Stimulated activated CD4-positive, alpha-beta T cell treated with anti-CD3 and anti-CD28 coated beads, TNF-alpha, amount 100 ng/mL, for 24 hours (primary cell): ENCODE data around the gene PNMT.

Experiments
- DNase-seq, 3 experiments: peaks; one replicate each; pipeline ENCODE4 v3.0.0-alpha.2; 2020; ENCODE audit warnings: low read depth in 3 of 3

The PNMT gene, protein sequence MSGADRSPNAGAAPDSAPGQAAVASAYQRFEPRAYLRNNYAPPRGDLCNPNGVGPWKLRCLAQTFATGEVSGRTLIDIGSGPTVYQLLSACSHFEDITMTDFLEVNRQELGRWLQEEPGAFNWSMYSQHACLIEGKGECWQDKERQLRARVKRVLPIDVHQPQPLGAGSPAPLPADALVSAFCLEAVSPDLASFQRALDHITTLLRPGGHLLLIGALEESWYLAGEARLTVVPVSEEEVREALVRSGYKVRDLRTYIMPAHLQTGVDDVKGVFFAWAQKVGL

DNA sequence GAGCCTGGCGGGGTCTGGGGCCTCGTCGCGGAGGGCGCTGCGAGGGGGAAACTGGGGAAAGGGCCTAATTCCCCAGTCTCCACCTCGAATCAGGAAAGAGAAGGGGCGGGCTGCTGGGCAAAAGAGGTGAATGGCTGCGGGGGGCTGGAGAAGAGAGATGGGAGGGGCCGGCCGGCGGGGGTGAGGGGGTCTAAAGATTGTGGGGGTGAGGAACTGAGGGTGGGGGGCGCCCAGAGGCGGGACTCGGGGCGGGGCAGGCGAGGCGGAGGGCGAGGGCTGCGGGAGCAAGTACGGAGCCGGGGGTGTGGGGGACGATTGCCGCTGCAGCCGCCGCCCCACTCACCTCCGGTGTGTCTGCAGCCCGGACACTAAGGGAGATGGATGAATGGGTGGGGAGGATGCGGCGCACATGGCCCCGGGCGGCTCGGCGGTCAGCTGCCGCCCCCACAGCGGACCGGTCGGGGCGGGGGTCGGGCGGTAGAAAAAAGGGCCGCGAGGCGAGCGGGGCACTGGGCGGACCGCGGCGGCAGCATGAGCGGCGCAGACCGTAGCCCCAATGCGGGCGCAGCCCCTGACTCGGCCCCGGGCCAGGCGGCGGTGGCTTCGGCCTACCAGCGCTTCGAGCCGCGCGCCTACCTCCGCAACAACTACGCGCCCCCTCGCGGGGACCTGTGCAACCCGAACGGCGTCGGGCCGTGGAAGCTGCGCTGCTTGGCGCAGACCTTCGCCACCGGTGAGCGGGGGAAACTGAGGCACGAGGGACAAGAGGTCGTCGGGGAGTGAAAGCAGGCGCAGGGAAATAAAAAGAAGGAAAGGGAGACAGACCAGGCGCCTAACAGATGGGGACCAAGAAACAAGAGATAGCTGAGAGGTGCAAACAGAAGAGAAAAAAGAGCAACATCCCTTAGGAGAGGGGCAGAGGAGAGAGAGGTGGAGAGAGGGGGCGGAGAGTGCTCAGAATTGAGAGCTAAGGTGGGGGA is at the start of gene PNMT:
TSS of gene PNMT (plus strand) at position 509 of the 980 bp plus-strand sequence. CDS start at position 532, 23 bp downstream.
- peak; percentile 40 to 75 (median 46) for DNase-seq

DNA sequence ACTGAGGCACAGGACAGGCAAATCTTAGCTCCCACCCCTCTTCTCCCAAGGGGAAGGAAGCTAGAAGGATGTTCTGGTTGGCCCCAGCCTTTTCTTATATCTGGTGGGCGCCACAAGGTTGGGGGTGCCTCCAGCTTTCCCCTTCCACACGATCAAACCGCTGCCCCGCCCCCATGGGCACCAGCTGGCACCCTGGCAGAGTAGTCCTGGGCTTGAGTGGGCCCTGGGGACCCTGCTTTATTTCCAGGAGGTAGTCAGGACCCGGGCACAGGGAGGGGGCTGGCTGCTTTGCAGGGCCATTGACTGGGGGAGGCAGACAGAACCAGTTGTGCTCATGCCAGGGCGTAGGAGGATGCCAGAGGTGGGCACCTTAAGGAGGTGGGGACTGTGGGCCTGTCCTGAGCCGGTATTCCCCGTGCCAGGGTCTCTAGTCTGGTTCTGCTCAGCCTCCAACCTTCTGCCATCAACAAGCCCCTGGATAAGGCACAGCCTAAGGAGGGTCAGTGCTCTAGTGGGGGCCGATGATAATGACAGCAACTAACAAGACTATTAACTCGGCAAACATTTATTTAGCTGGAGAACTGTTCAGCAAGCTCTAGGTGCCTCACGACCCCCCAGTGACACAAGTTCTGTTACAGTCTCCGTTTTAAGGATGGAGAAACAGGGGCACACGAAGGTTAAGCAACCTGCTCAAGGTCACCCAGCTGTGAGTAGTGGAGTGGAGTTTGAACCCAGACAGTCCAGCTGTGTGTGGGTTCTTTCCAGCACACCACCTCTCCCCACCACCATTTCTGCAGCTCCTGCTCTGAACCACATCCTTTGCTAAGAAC is 49.1 kb upstream of the PNMT start:
- DNase-seq = no peak

DNA sequence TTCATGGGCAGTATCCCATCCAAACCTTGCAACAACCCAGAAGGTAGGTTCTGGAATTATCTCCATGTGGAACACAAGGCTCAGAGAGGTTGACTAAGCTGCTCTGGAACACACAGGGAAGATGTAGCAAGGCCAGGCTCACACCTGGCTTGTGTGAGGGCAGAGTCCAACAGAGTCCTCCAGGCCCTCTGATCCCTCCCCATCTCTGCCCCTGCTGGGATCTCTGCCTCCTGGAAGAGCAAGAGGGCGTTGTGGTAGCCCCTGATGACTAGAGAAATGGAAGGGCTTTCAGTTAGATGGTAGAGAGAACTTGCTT is 48.5 kb upstream of the PNMT start:
- DNase-seq = no peak

DNA sequence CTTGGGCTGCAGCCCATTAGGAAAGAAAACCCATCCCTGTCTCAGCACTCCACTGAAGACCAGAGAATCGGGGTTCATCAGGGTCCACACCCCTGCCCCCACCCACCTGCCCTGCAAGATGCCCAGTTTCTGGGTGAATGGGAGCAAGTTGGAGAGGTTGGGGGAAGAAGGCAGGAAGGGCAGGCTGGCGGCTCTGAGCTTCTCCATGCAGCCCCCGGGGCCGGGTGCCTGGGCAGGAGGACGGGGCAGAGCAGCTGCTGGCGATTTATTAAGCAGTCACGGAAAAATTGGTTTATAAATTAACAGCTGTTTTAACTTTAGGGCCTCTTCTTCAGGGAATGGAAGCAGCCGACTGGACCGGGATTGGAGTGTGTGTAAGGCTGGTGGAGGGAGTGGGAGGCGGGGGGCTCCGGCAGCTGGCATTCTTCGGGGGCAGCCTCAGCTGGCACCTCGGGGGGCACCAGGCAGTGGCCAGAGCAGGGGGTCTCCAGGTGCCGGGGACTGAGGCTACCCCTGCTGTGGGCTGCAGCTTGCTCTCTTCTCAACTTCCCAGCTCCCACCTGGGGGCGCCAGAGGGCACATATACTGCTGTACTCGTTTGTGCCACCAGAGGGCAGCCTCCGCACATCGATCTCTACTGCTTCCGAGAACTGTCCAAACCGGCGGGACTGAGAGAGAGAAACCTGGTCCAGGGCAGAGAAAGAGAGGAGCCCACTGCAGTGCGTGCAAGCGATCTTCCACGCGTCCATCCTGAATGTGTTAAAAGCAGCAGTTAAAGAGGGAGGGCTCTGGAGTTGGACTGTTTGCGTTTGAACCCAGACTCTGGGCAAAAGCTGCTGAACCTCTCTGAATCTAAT is 46.5 kb upstream of the PNMT start:
- peak; percentile 79 to 85 (median 84) for DNase-seq

DNA sequence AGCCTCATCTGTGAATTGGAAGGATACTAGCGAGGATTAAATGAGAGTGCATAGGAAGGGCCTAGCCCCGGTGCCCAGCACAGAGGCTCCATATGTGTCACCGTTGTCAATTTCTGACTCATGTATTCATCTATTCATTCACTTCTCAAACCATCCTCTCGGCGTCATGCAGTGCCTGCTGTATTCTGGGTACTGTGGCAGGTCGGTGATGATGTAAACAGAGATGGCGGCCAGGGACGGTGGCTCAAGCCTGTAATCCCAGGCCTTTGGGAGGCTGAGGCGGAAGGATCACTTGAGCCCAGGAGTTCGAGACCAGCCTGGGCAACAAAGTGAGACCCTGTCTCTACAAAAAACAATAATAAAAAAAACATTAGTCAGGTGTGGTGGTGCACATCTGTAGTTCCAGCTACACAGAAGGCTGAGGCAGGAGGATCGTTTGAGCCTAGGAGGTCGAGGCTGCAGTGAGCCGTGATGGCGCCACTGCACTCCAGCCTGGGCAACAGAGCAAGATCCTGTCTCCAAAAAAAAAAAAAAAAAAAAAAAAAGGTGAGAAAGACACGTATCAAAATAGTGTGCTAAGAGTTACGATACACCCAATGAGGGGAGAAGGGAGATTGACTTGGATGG is 45.8 kb upstream of the PNMT start:
- DNase-seq = peak in 1 of 3 experiments; percentile 37

DNA sequence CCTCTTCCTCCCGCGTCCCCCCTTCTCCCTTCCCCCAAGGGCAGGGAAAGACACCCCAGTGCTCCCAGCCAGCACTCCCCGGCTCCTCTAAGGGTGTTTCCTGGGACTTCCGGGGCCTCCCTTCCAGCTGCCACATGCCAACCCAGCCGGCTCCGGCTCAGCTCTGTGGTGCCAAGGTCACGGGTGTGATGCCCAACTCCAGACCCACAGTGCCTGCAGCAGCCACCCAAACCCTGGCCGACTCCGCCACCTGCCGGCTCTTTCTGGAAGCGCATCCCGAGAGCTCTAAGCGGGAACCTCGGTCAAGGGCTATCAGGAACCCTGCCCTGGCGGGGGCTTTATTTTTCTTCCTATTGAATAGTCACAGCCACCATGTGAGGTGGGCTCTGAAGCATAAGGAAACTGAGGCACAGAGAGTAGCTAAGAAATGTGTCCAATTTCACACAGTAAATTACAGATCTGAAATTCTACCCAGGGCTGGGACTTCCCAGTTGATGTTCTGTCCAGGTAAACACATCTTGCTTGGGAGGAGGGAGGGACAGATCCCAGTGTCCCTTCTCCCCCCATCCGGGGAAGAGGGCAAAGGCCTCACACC is 44.8 kb upstream of the PNMT start:
- peak; percentile 76 to 89 (median 81) for DNase-seq

DNA sequence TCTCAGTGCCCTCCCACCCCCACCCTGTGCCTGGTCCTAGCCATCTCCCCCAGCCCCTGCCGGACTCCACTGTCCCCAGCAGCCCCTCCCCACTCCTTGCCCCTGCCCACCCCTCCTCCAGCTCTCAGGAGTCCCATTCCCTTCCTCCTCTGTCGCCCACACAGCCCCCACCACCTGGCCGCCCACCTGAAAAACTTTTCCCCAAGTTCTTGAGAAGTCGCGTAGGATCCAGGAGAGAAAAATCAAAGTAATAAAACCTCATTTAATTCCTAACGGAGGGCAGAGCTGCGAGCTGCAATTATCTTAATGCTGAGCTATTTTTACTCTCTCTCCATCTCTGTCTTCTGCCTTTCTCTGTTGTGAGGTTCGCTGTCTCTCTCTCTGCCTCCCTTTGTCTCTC is 43.9 kb upstream of the PNMT start:
- no peak for DNase-seq

DNA sequence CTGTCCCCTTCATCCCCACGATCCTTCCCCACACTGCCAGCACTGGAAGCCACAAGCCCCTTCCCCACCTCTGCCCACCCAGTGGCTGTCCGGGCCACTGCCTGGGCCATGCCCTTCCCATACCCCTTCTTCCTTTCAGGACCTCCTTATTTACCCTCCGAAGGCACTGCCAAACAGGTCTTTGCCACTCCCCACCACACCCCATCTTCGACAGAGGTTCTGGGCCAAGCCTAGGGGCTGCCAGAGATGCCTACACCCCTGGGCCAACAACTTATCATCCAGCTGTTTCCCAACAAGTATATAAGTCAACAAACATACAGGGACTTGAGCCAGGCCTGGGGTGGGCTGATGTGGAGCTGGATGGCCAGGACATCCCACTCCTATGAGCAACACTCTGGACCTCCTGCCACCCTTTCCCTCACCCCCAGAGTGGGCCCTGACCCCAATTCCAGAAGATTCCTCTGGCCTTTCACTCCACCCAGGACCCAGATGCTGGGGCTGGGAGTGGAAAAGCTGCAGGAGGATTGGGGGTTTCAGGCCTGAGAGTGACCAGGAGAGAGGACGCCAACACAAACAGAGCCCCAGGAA is 43.0 kb upstream of the PNMT start:
- no peak for DNase-seq

DNA sequence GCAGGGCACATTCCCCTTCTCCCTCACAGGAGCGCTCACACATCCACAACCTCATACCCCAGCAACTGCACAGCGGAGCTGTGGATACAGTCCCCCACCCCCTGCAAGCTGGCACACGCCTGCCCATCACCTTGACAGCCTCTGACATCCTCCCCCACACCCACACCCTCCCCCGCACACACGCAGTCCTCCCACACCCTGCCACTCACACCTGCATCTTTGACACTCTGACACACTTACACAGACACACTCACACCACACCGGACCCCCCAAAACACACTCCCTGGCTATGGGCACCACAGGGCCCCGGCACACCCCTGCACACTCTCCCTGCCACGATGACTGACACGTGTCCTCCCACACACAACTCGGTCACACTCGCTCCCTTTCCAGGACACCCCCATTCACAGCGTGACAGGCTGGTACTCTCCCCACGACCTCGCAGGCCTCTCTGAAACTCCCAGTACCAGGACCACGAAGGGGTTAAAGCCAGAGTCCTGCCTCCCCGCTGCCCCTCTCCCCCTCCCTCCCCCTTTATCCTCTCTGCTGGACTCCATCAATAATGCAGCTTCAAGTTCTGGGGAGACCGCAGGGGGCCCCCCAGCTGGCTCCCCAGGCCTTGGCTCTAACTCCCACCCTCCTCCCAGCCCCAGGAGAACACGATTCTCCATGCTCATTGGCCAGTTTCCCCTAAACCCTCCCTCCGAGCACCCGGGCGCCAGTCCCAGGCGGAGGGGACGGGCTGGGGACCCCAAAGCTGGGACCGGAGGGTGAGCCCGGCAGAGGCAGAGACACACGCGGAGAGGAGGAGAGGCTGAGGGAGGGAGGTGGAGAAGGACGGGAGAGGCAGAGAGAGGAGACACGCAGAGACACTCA is 41.8 kb upstream of the PNMT start, which contains the start of gene PPP1R1B:
TSS of gene PPP1R1B (plus strand) at position 782 of the 876 bp plus-strand sequence. CDS start 441 bp downstream, outside the sequence.
- DNase-seq = no peak

DNA sequence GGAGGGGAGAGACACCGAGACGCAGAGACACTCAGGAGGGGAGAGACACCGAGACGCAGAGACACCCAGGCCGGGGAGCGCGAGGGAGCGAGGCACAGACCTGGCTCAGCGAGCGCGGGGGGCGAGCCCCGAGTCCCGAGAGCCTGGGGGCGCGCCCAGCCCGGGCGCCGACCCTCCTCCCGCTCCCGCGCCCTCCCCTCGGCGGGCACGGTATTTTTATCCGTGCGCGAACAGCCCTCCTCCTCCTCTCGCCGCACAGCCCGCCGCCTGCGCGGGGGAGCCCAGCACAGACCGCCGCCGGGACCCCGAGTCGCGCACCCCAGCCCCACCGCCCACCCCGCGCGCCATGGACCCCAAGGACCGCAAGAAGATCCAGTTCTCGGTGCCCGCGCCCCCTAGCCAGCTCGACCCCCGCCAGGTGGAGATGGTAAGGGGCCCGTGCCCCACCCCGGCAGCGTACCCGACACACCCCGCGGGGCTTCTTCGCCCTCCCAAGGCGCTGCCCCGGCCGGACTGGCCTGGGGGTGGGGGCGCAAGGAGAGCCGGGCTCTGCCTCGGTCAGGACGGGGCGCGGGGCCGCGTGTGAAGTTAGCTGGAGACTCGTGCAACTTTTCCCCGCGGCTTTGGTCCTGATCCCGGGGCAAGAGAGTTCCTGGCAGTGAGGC is 41.1 kb upstream of the PNMT start:
- no peak for DNase-seq

DNA sequence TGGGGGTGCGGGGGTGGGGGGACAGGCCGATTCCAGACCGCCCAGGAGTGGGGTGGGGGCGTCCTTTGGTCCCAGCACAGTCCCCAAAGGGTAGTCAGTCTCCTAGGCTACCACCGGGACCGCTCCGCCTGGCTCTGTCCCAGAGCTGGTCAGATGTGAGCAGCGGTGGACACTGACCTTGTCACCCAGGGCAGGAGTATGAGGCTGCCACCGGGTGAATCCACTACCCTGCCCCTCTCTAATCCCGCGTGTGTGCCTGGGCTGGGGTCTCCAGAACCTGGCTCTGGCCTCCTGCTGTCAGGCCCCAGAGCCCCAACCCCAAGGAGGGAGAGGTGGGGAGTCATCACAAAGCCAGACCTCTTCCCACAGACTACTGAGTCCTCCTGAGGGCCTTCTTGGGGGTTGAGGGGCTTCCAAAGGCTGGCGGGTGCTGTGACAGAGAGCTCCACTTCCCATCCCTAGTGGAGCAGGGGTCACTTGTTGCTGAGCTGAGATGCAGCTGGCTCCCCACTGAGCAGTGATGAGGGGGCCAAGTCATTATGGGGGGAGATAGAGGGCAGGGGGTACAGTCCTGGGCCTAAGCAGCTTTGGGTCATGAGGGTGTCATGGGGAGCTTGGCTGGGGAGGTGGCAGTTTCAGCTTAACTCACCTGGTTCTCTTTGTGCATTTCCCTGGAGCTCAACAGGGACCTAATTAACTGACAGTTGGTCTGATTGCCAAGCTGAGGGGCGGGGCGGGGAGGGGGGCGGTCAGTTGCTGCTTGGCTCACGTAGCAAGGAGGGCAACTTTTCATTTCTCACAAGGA is 40.3 kb upstream of the PNMT start:
- DNase-seq = no peak

DNA sequence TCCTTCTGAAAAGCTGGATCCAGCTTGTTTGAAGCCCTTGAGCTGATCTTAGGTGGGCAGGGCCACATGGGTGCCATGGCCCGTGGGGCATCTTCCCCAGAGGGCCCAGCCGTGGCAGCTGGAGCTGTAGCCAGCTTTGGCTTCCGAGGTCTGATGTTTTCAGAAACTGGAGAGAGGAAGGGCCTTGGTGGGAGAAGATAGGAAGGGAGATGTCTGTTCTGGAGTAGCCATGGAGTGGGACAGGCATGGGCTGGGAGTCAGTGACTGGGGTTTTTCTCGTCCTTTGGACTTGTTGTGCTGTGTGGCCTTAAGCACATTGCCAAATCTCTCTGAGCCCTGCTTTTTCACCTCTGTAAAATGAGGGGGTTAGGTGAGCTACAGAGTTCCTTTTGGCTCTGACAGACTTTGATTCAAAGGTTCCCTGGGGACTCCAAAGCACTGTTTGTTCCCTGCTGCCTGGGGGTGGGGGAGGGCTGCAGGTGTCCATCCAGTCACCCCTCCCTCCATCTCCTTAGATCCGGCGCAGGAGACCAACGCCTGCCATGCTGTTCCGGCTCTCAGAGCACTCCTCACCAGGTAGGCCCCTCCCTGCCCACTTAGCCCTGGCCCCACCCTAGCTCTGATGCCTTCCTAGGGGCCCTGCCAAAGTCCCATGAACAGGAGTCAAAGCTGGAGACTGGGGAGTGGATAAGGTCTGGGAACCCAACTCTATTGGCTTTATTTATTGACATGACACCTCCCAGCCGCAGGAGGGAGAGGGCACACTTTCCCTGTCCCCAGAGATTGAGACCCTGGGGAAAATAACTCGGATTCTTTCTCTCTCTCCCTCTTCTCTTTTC is 39.4 kb upstream of the PNMT start:
- DNase-seq = no peak

DNA sequence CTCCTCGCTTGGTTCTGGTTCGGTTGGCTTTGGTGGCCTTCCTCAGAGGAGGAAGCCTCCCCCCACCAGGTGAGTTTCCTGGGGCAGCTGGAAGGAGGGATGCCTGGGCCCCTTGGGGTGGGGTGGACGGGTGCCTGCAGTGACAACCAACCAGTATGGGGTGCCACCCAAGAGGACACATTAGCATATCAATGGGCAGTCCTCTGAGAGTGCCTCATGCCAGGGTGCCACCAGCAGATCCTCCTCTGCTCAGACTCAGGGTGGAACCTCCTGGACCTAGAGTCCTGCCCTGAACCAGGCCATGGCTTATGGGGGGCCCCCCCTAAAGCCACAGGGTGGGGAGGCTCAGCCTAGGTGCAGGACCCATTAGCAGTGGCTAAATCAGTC is 38.8 kb upstream of the PNMT start:
- no peak for DNase-seq

DNA sequence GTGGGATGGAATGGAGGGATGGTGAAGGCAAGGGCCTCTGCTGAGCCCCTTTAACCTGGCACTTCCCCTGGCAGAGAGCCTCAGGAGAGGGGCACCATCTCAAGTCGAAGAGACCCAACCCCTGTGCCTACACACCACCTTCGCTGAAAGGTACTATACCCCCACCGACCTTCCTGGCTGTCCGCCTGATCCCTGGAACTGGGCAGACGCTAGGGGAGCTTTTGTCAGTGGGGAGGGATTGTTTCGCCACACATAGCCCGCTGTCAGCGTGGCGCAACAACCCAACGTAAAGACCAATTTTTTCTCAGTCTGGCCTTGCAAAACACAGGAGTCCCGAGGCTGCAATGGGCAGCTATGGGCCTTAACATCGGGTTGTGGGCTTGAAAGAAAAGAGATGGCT is 38.4 kb upstream of the PNMT start:
- no peak for DNase-seq

DNA sequence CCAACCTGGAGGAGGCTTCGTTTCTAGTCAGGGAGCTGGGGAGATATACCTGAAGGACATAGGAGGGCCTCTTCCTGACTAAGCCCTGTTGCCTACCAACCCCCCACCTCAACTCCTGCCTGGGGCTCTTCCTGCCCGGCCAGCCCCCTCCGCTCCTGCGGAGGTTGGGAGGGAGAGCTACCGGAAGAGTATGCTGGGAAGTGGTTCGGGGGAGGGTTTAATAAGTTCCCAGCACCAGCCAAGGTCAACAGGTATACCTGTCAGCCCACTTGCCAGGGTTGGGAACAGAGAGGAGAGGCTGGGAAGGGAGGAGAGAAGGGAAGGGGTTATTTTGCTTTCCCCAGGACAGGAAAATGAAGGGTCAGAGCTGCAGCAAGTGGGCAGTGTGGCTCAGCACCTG is 36.9 kb upstream of the PNMT start:
- no peak for DNase-seq

DNA sequence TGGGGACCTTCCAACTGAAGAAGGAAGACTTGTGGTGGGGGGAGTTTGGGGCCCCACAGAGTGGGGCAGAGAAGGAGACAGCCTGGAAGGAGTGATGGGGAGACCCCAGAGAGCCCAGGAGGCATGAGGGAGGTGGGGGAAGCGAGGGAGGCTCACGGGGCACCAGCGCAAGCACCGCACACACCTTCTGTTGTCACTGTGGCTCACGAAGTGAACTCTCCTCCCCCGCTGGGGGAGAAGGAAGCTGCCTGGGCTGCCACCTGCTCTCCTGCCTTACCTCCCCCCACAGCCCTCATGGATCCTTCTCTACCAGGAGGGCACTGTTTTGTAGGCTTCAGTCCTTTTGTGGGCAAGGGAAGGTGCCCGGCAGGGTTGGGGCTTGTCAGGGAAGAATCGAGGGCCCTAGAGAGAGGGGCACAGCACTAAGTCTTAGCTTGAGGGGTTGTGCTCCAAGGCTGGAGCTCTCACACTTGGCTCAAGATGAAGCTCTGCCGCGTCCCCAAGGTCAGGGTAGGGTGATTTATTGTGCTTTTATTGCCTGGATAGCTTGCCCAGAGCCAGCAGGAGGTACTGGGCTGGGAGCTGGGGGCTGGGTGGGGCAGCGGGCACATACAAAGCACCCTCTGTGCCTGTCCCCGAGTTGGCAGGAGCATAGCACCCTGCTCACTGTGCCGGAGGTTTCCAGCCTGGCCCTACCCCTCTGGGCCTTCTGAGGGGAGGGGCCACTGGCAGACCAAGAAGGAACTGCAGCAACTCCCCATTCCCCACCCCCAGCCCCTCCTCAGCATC is 35.9 kb upstream of the PNMT start:
- DNase-seq = no peak
